H1 (cell line): Measurements from ENCODE around the gene GNB5. TPM values are rescaled to one million over a fixed set of nuclear protein-coding genes. Genes with fewer than 3 reads are reported as not detected.

Experiments used
- CTCF ChIA-PET: fragments of 300-600 bp; sonication (Branson Sonifier 250); formaldehyde crosslinking; loops from one replicate; lab custom pipeline; 2021; ENCODE audit not compliant: partially characterized antibody; lab: Charles Lee
- POLR2A ChIA-PET: fragments of 300-600 bp; sonication (Branson Sonifier 250); formaldehyde crosslinking; loops from one replicate; lab custom pipeline; 2021; ENCODE audit warnings: inconsistent platforms; ENCODE audit not compliant: partially characterized antibody; lab: Charles Lee
- DNase-seq, 2 experiments: peaks; one replicate each; pipeline versions ENCODE4 v3.0.0 to v3.0.0-alpha.2; 2010 to 2022; ENCODE audit warnings: low spot score in 2 of 2, low read depth in 1 of 2, mixed read lengths in 1 of 2
- FAIRE-seq: peaks from 2 replicates; lab custom pipeline; 2011; peaks lifted over from hg19 to GRCh38; lab: Jason Lieb, UNC
- H2AFZ ChIP-seq: 2 replicates; pipeline ENCODE4 v1.8.1; 2012; ENCODE audit warnings: low read length, inconsistent platforms
- H2AK5ac ChIP-seq: 2 replicates; pipeline ENCODE4 v1.6.1; 2013; ENCODE audit warnings: low read depth, low read length
- H2BK120ac ChIP-seq: replicated peaks from 2 replicates; pipeline ENCODE3; 2013; ENCODE audit warnings: low read depth, low read length, inconsistent platforms
- H2BK12ac ChIP-seq: 2 replicates; pipeline ENCODE4 v1.6.1; 2013; ENCODE audit warnings: low read depth, low read length
- H2BK15ac ChIP-seq: 2 replicates; pipeline ENCODE4 v1.6.1; 2013; ENCODE audit warnings: low read length
- H2BK20ac ChIP-seq: 2 replicates; pipeline ENCODE4 v1.6.1; 2013; ENCODE audit warnings: low read length
- H2BK5ac ChIP-seq: 2 replicates; pipeline ENCODE4 v1.6.1; 2013; ENCODE audit warnings: low read depth, low read length
- H3K14ac ChIP-seq: 2 replicates; pipeline ENCODE4 v1.6.1; 2013; ENCODE audit warnings: inconsistent platforms; ENCODE audit not compliant: insufficient read length
- H3K18ac ChIP-seq: 2 replicates; pipeline ENCODE4 v1.6.1; 2013; ENCODE audit warnings: low read length; ENCODE audit errors: extremely low read depth
- H3K23ac ChIP-seq: 2 replicates; pipeline ENCODE4 v1.6.1; 2013; ENCODE audit warnings: inconsistent platforms; ENCODE audit not compliant: insufficient read length
- H3K23me2 ChIP-seq: 2 replicates; pipeline ENCODE4 v1.6.1; 2013; ENCODE audit warnings: low read depth, low read length
- H3K27ac ChIP-seq: 2 replicates; pipeline ENCODE4 v1.6.1; 2011; ENCODE audit warnings: low read depth, low read length, inconsistent platforms
- H3K27me3 ChIP-seq, 4 experiments: replicated peaks in 1 of 4; 1 replicate in 1 of 4; 2 replicates in 3 of 4; pipeline versions ENCODE4 v1.6.1 to v1.8.1; 2011 to 2013; ENCODE audit warnings: low read length in 3 of 4, mild to moderate bottlenecking in 3 of 4, inconsistent platforms in 2 of 4, mixed read lengths in 2 of 4, moderate library complexity in 1 of 4; ENCODE audit not compliant: control insufficient read depth in 3 of 4, insufficient read depth in 3 of 4; ENCODE audit errors: extremely low read depth in 1 of 4
- H3K36me3 ChIP-seq, 4 experiments: 2 replicates each; pipeline versions ENCODE4 v1.6.1 to v1.8.1; 2011 to 2013; ENCODE audit warnings: mild to moderate bottlenecking in 4 of 4, low read length in 3 of 4, moderate library complexity in 2 of 4, control low read depth in 1 of 4, inconsistent platforms in 1 of 4; ENCODE audit not compliant: insufficient read depth in 4 of 4, control insufficient read depth in 2 of 4
- H3K4ac ChIP-seq: replicated peaks from 2 replicates; pipeline ENCODE3; 2013; ENCODE audit warnings: low read length, low read depth, mixed read lengths, inconsistent platforms; ENCODE audit not compliant: insufficient read length
- H3K4me1 ChIP-seq, 4 experiments: replicated peaks in 1 of 4; 1 replicate in 1 of 4; 2 replicates in 3 of 4; pipeline versions ENCODE4 v1.6.1 to v1.8.1; 2011 to 2013; ENCODE audit warnings: low read length in 3 of 4, inconsistent platforms in 2 of 4, mixed read lengths in 1 of 4; ENCODE audit not compliant: insufficient read depth in 4 of 4, control insufficient read depth in 3 of 4
- H3K4me2 ChIP-seq, 2 experiments: 2 replicates each; pipeline versions ENCODE4 v1.6.1 to v1.8.1; 2011 to 2013; ENCODE audit warnings: low read depth in 2 of 2, low read length in 2 of 2, control low read depth in 1 of 2, inconsistent platforms in 1 of 2, mild to moderate bottlenecking in 1 of 2; ENCODE audit not compliant: insufficient read depth in 1 of 2
- H3K4me3 ChIP-seq, 4 experiments: fragments of 200-600, 300-600 bp in 1 of 4; sonication (generic), shearing (Covaris generic), sonication (Bioruptor Twin) in 1 of 4; 2 replicates each; pipeline versions ENCODE4 v1.5.1 to v1.8.1; 2011 to 2016; ENCODE audit warnings: low read length in 4 of 4, low read depth in 3 of 4, control low read depth in 2 of 4, inconsistent platforms in 2 of 4, mild to moderate bottlenecking in 2 of 4, mixed read lengths in 1 of 4, moderate library complexity in 1 of 4; ENCODE audit not compliant: insufficient read depth in 2 of 4; ENCODE audit errors: extremely low read depth in 1 of 4
- H3K56ac ChIP-seq: replicated peaks from 2 replicates; pipeline ENCODE3; 2013; ENCODE audit warnings: low read depth, mild to moderate bottlenecking, mixed read lengths, low read length, inconsistent platforms; ENCODE audit not compliant: insufficient read length
- H3K79me1 ChIP-seq: 2 replicates; pipeline ENCODE4 v1.6.1; 2013; ENCODE audit warnings: low read depth, low read length, control low read depth
- H3K79me2 ChIP-seq, 2 experiments: 2 replicates each; pipeline versions ENCODE4 v1.6.1 to v1.8.1; 2012 to 2013; ENCODE audit warnings: low read length in 2 of 2, mild to moderate bottlenecking in 2 of 2, inconsistent platforms in 1 of 2; ENCODE audit not compliant: insufficient read depth in 2 of 2, control insufficient read depth in 1 of 2
- H3K9ac ChIP-seq, 4 experiments: replicated peaks in 1 of 4; 1 replicate in 1 of 4; 2 replicates in 3 of 4; pipeline versions ENCODE4 v1.6.1 to v1.8.1; 2011 to 2013; ENCODE audit warnings: low read depth in 3 of 4, low read length in 3 of 4, control low read depth in 2 of 4, mild to moderate bottlenecking in 2 of 4, moderate library complexity in 2 of 4, inconsistent platforms in 1 of 4; ENCODE audit errors: extremely low read depth in 1 of 4
- H3K9me3 ChIP-seq, 2 experiments: 2 replicates each; pipeline versions ENCODE4 v1.6.1 to v1.8.1; 2012 to 2013; ENCODE audit warnings: mild to moderate bottlenecking in 2 of 2, moderate library complexity in 2 of 2, control low read depth in 1 of 2, inconsistent platforms in 1 of 2, low read depth in 1 of 2, low read length in 1 of 2, mixed read lengths in 1 of 2; ENCODE audit not compliant: insufficient read depth in 2 of 2
- H4K20me1 ChIP-seq, 2 experiments: replicated peaks in 1 of 2; 2 replicates each; pipeline versions ENCODE3 to v1.8.1; 2011 to 2013; ENCODE audit warnings: inconsistent platforms in 2 of 2, low read length in 2 of 2, mild to moderate bottlenecking in 1 of 2; ENCODE audit not compliant: insufficient read depth in 2 of 2, control insufficient read depth in 1 of 2
- H4K5ac ChIP-seq: 2 replicates; pipeline ENCODE4 v1.6.1; 2013; ENCODE audit warnings: low read length, low read depth, mixed read lengths, inconsistent platforms; ENCODE audit not compliant: insufficient read length
- H4K8ac ChIP-seq: 2 replicates; pipeline ENCODE4 v1.8.0; 2013; ENCODE audit warnings: mild to moderate bottlenecking, moderate library complexity, low read length, inconsistent platforms; ENCODE audit not compliant: insufficient read depth; ENCODE audit errors: extremely low read depth
- H4K91ac ChIP-seq: replicated peaks from 2 replicates; pipeline ENCODE3; 2013; ENCODE audit warnings: low read length, mixed read lengths, inconsistent platforms; ENCODE audit not compliant: insufficient read length
- CBX8 ChIP-seq: fragments of 300-800, 300-1000 bp; sonication (generic); IDR thresholded peaks from 2 replicates; pipeline ENCODE4 v1.7.1; 2016; ENCODE audit warnings: low read depth, low read length, borderline replicate concordance
- EGR1 ChIP-seq: IDR thresholded peaks from 2 replicates; pipeline ENCODE4 v1.6.1; 2011; ENCODE audit warnings: low read depth, low read length, borderline replicate concordance
- GTF2F1 ChIP-seq: IDR thresholded peaks from 2 replicates; pipeline ENCODE4 v1.6.1; 2012; ENCODE audit warnings: low read depth, low read length, improper control_type of control experiment, borderline replicate concordance
- KDM5A ChIP-seq: fragments of 200-600 bp; IDR thresholded peaks from 2 replicates; pipeline ENCODE4 v1.7.1; 2012; ENCODE audit warnings: mild to moderate bottlenecking, low read length, inconsistent platforms, mixed read lengths
- MAFK ChIP-seq: IDR thresholded peaks from 2 replicates; pipeline ENCODE4 v1.6.1; 2012; ENCODE audit warnings: low read depth, mild to moderate bottlenecking, improper control_type of control experiment, low read length
- POLR2AphosphoS5 ChIP-seq: IDR thresholded peaks from 2 replicates; pipeline ENCODE4 v1.6.1; 2011; ENCODE audit warnings: low read depth, low read length
- RFX5 ChIP-seq: IDR thresholded peaks from 2 replicates; pipeline ENCODE4 v1.6.1; 2011; ENCODE audit warnings: low read depth, low read length, improper control_type of control experiment, borderline replicate concordance
- TBP ChIP-seq: IDR thresholded peaks from 2 replicates; pipeline ENCODE4 v1.6.1; 2011; ENCODE audit warnings: low read depth, low read length, improper control_type of control experiment
- ZNF274 ChIP-seq: IDR thresholded peaks from 2 replicates; pipeline ENCODE4 v1.7.0; 2012; ENCODE audit warnings: low read length, borderline replicate concordance; ENCODE audit errors: extremely low read depth
- WGBS, 2 experiments: shearing (Covaris generic) in 1 of 2; methylation state at CpG; one replicate each; pipeline versions ENCODE4 v1.1.6 to v1.1.7; 2013 to 2015; ENCODE audit warnings: low lambda C conversion rate in 2 of 2, mixed read lengths in 2 of 2, inconsistent platforms in 1 of 2, low coverage in 1 of 2, missing lambda C conversion rate in 1 of 2; ENCODE audit not compliant: insufficient replicate concordance in 2 of 2, insufficient coverage in 1 of 2, insufficient read length in 1 of 2; ENCODE audit errors: extremely low coverage in 1 of 2, missing lambda C conversion rate in 1 of 2; 5-methylcytosine and 5-hydroxymethylcytosine counted together
- polyA plus RNA-seq, 7 experiments: library from polyadenylated mRNA; depleted of rRNA in 3 of 7; stranded (reverse) in 5 of 7; unstranded in 2 of 7; fragments of >200 nt in 5 of 7; fragments of 200-250 nt in 2 of 7; gene quantifications; 1 replicate in 5 of 7; 2 replicates in 1 of 7; 4 replicates in 1 of 7; pipeline versions ENCODE4 v1.2.1 to v1.2.3, GENCODE V29; 2011 to 2013; ENCODE audit warnings: missing spikeins in 2 of 7, mixed read lengths in 2 of 7
- total RNA-seq: library from RNA; stranded (reverse); fragmentation: NEBNext Ultra II Directional; extraction: Animal tissue kit (Norgen Biotek cat#: 25700); gene quantifications from 2 replicates; pipeline ENCODE4 v1.2.1, GENCODE V29; 2021

Gene GNB5
- total and polyA plus RNA-seq, 2 of the 8 experiments (the other 6 are each of a cell fraction or from before 2014, with no cell fraction given): 21.7 to 42.5 TPM

DNA sequence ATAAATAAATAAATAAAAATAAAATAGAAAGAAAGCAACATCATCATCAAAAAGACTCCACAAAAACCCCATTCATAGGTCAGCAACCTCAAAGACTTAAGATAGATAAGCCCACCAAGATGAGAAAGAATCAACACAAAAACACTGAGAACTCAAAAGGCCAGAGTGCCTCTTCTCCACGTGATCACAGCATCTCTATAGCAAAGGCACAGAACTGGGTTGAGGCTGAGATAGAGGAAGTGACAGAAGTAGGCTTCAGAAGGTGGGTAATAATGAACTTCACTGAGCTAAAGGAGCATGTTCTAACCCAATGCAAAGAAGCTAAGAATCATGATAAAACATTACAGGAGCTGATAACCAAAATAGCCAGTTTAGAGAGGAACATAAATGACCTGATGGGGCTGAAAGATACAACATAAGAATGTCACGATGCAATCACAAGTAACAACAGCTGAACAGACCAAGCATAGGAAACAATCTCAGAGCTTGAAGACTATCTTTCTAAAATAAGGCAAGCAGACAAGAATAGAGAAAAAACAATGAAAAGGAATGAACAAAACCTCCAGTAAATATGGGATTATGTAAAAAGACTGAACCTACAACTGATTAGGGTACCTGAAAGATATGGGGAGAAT lies 26.4 kb downstream of the GNB5 start:
- H4K5ac ChIP-seq: no peak overlapping the region
- FAIRE-seq (no peak), DNase-seq (peak in 1 of 2 experiments; percentile 19)
- no peak overlapping the region for H2BK20ac ChIP-seq
- CTCF ChIA-PET: interaction anchor here (0.6 to 7.5 kb wide), 15 partner anchors 11 to 458 kb away, joined by 3 to 95 read pairs (median 6); no protein-coding TSS in a partner anchor
- peaks cover 0 to 3% of the 10 kb centered on the region in 2 experiments; a peak in 2 of 4 replicates for H3K79me2 ChIP-seq
- no peak overlapping the region for H3K18ac ChIP-seq
- H2BK5ac ChIP-seq: no peak overlapping the region
- H3K9ac ChIP-seq: no peak overlapping the region; a peak in 1 of 7 replicates
- H3K27ac ChIP-seq: no peak overlapping the region
- no peak overlapping the region for H3K23ac ChIP-seq
- no peaks in the 10 kb centered on the region; a peak in 1 of 8 replicates for H3K36me3 ChIP-seq
- H2AFZ ChIP-seq: no peak overlapping the region
- H3K23me2 ChIP-seq: no peaks in the 10 kb centered on the region
- H3K4me2 ChIP-seq: no peak overlapping the region
- H3K56ac ChIP-seq: no peak overlapping the region
- no peaks in the 10 kb centered on the region for H3K27me3 ChIP-seq
- H2BK120ac ChIP-seq: no peak overlapping the region
- H2AK5ac ChIP-seq: no peak overlapping the region
- no peak overlapping the region for H4K8ac ChIP-seq
- no peak overlapping the region for H3K4me3 ChIP-seq
- H3K79me1 ChIP-seq: no peaks in the 10 kb centered on the region
- H3K14ac ChIP-seq: no peak overlapping the region
- peaks cover 0 to 3% of the 10 kb centered on the region in 2 experiments for H4K20me1 ChIP-seq
- no peak overlapping the region for H2BK15ac ChIP-seq
- H4K91ac ChIP-seq: no peak overlapping the region
- 100% methylated on average over 2 of the region's 2 CpGs; no CpG with 5 or more reads in 1 of the 2 experiments for WGBS, 2 experiments
- no peaks in the 10 kb centered on the region for H3K9me3 ChIP-seq
- H2BK12ac ChIP-seq: no peak overlapping the region; the same call in 1 of the 2 replicates
- no peak overlapping the region for H3K4ac ChIP-seq
- POLR2A ChIA-PET: interaction anchor here (2.2 kb wide), 1 partner anchor 15 kb away, joined by 9 read pairs; no protein-coding TSS in a partner anchor
- no peaks in the 10 kb centered on the region; a peak in 2 of 7 replicates for H3K4me1 ChIP-seq
- no peak for TF ChIP-seq ZNF274
- no peak for TF ChIP-seq RFX5
- TF ChIP-seq POLR2AphosphoS5: no peak
- no peak for TF ChIP-seq EGR1
- TF ChIP-seq MAFK: no peak
- no peak for TF ChIP-seq GTF2F1
- TF ChIP-seq TBP: no peak
- TF ChIP-seq CBX8: no peak
- TF ChIP-seq KDM5A: no peak
